Mesenchymal stem cell (in vitro differentiated cells and primary cell): Measurements from ENCODE around the gene ZNF691.
A peak's percentile ranks its signal among the peaks of the same experiment; 100 is the strongest.

Experiments
- DNase-seq: peaks from one replicate; pipeline ENCODE4 v3.0.0-alpha.2; 2013
- H2AFZ ChIP-seq: one replicate; pipeline ENCODE4 v1.6.1; 2013; ENCODE audit warnings: low read depth, mild to moderate bottlenecking, control low read depth, inconsistent platforms, low read length, moderate library complexity
- H2AK5ac ChIP-seq: 2 replicates; pipeline ENCODE4 v1.6.1; 2013; ENCODE audit warnings: low read length, moderate library complexity, mild to moderate bottlenecking, inconsistent platforms; ENCODE audit not compliant: severe bottlenecking
- H2BK120ac ChIP-seq: one replicate; pipeline ENCODE4 v1.6.1; 2013; ENCODE audit warnings: low read depth, mild to moderate bottlenecking, inconsistent platforms, low read length, moderate library complexity
- H2BK12ac ChIP-seq, 2 experiments: one replicate each; pipeline ENCODE4 v1.6.1; 2013; ENCODE audit warnings: inconsistent platforms in 2 of 2, low read length in 2 of 2, mild to moderate bottlenecking in 2 of 2, moderate library complexity in 2 of 2, control low read depth in 1 of 2
- H2BK15ac ChIP-seq: one replicate; pipeline ENCODE4 v1.6.1; 2013; ENCODE audit warnings: mild to moderate bottlenecking, low read depth, inconsistent platforms; ENCODE audit not compliant: poor library complexity, severe bottlenecking
- H2BK5ac ChIP-seq: 2 replicates; pipeline ENCODE4 v1.6.1; 2013; ENCODE audit warnings: low read depth, mild to moderate bottlenecking, low read length, control low read depth, inconsistent platforms; ENCODE audit not compliant: poor library complexity, severe bottlenecking
- H3K14ac ChIP-seq, 2 experiments: one replicate each; pipeline ENCODE4 v1.6.1; 2013; ENCODE audit warnings: inconsistent platforms in 2 of 2, low read length in 2 of 2, control low read depth in 1 of 2, mild to moderate bottlenecking in 1 of 2, moderate library complexity in 1 of 2
- H3K18ac ChIP-seq, 2 experiments: one replicate each; pipeline ENCODE4 v1.6.1; 2013; ENCODE audit warnings: inconsistent platforms in 2 of 2, low read length in 2 of 2, control low read depth in 1 of 2, low read depth in 1 of 2, mild to moderate bottlenecking in 1 of 2
- H3K23ac ChIP-seq, 2 experiments: one replicate each; pipeline ENCODE4 v1.6.1; 2013; ENCODE audit warnings: inconsistent platforms in 2 of 2, low read length in 2 of 2, mild to moderate bottlenecking in 2 of 2, moderate library complexity in 2 of 2, control low read depth in 1 of 2
- H3K27ac ChIP-seq: 2 replicates; pipeline ENCODE4 v1.5.1; 2013; ENCODE audit warnings: mild to moderate bottlenecking, moderate library complexity, low read length, control low read depth, inconsistent platforms; ENCODE audit not compliant: poor library complexity, severe bottlenecking
- H3K27me3 ChIP-seq, 2 experiments: 2 replicates each; pipeline versions ENCODE4 v1.6.1 to v1.7.0; 2013; ENCODE audit warnings: low read length in 2 of 2, mild to moderate bottlenecking in 2 of 2, moderate library complexity in 2 of 2, control low read depth in 1 of 2, inconsistent platforms in 1 of 2; ENCODE audit not compliant: control insufficient read depth in 1 of 2, insufficient read depth in 1 of 2
- H3K36me3 ChIP-seq, 2 experiments: 2 replicates each; pipeline versions ENCODE4 v1.6.1 to v1.7.0; 2013; ENCODE audit warnings: low read length in 2 of 2, control low read depth in 1 of 2, inconsistent platforms in 1 of 2, low read depth in 1 of 2, mild to moderate bottlenecking in 1 of 2; ENCODE audit not compliant: insufficient read depth in 2 of 2, control insufficient read depth in 1 of 2
- H3K4ac ChIP-seq, 2 experiments: one replicate each; pipeline ENCODE4 v1.6.1; 2013; ENCODE audit warnings: inconsistent platforms in 2 of 2, low read length in 2 of 2, mild to moderate bottlenecking in 2 of 2, moderate library complexity in 2 of 2, control low read depth in 1 of 2, low read depth in 1 of 2
- H3K4me1 ChIP-seq: 2 replicates; pipeline ENCODE4 v1.6.1; 2013; ENCODE audit warnings: low read depth, low read length, control low read depth; ENCODE audit not compliant: control insufficient read depth, insufficient read depth
- H3K4me2 ChIP-seq: 2 replicates; pipeline ENCODE4 v1.6.1; 2013; ENCODE audit warnings: low read length, mild to moderate bottlenecking, inconsistent platforms; ENCODE audit not compliant: poor library complexity, severe bottlenecking
- H3K4me3 ChIP-seq, 2 experiments: 2 replicates each; pipeline versions ENCODE4 v1.5.1 to v1.7.0; 2013; ENCODE audit warnings: low read length in 2 of 2, mild to moderate bottlenecking in 2 of 2, control low read depth in 1 of 2, low read depth in 1 of 2; ENCODE audit not compliant: insufficient read depth in 1 of 2
- H3K79me1 ChIP-seq: replicated peaks from 2 replicates; pipeline ENCODE4 v1.6.1; 2013; ENCODE audit warnings: mild to moderate bottlenecking, control low read depth, low read length, inconsistent platforms; ENCODE audit not compliant: poor library complexity, severe bottlenecking
- H3K9ac ChIP-seq: 2 replicates; pipeline ENCODE4 v1.7.0; 2013; ENCODE audit warnings: mild to moderate bottlenecking, low read length, moderate library complexity
- H3K9me3 ChIP-seq: 2 replicates; pipeline ENCODE4 v1.7.0; 2013; ENCODE audit warnings: mild to moderate bottlenecking, low read length; ENCODE audit not compliant: control insufficient read depth
- H4K8ac ChIP-seq: one replicate; pipeline ENCODE4 v1.6.1; 2013; ENCODE audit warnings: inconsistent platforms, mild to moderate bottlenecking, low read length, moderate library complexity
- H4K91ac ChIP-seq: one replicate; pipeline ENCODE4 v1.6.1; 2013; ENCODE audit warnings: mild to moderate bottlenecking, low read length, inconsistent platforms
- WGBS: methylation state at CpG from one replicate; pipeline ENCODE4 v1.1.7; 2013; ENCODE audit warnings: mixed read lengths; 5-methylcytosine and 5-hydroxymethylcytosine counted together

Gene ZNF691

DNA sequence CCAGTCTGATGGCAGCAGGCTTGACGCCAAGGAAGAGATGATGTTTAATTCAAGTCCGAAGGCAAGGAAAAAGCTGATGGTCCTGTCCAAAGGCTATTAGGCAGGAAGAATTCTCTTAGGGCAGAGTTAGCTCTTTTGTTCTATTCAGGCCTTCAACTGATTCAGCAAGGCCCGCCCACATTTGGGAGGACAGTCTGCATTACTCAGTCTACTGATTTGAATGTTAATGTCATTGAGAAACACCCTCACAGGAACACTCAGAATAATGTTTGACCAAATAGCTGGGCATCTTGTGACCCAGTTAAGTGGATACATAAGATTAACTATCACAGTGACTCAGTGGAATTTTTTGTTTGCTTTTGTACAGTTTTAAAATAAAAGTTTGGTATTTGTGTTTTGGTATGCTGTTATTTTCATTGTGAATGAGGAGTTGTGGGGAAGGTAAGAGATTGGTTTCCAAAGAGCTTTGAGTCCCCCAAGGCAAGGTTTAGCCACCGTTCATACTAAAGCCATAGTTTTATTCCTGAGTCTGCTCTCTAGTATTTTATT is 1.7 kb upstream of the ZNF691 start:
- no peak overlapping the region for H2AFZ ChIP-seq
- peaks cover 3% of the 10 kb centered on the region for H3K4me1 ChIP-seq
- H3K9me3 ChIP-seq = no peaks in the 10 kb centered on the region
- H2BK120ac ChIP-seq = no peak overlapping the region
- no peak overlapping the region for H3K4me2 ChIP-seq
- no peak overlapping the region for H3K4ac ChIP-seq
- no peak overlapping the region for H2BK5ac ChIP-seq
- H3K27me3 ChIP-seq = no peaks in the 10 kb centered on the region
- 99% methylated on average over 3 of the region's 4 CpGs for WGBS
- H4K8ac ChIP-seq = no peak overlapping the region
- peak overlapping the region; percentile 4 for H3K27ac ChIP-seq
- H3K36me3 ChIP-seq = peaks cover 9 to 40% of the 10 kb centered on the region in 2 experiments
- peak; percentile 48 for DNase-seq
- H4K91ac ChIP-seq = no peak overlapping the region
- no peak overlapping the region for H3K14ac ChIP-seq
- H3K18ac ChIP-seq = no peak overlapping the region
- H3K4me3 ChIP-seq = no peak overlapping the region
- H3K9ac ChIP-seq = peak overlapping the region; percentile 60
- H3K23ac ChIP-seq = no peak overlapping the region
- H3K79me1 ChIP-seq = peaks cover 21% of the 10 kb centered on the region
- H2AK5ac ChIP-seq = no peak overlapping the region
- H2BK15ac ChIP-seq = no peak overlapping the region
- H2BK12ac ChIP-seq = no peak overlapping the region

DNA sequence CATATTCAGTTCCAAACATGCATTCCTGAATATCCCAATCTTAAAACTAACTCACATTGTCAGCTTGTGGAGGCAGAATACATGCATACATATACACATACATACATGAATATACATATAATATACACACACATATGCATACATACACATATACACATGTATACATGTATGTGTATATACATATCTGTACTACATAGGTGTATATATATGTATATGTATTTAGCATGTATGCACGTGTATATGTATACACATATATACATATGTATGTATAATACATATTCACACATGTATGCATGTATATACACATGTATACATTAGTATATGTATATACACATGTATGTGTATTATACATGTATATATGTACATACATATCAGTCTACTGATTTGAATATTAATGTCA is 1.2 kb upstream of the ZNF691 start:
- Histone ChIP-seq H2BK12ac (no peak overlapping the region), H2BK5ac (no peak overlapping the region), H3K14ac (no peak overlapping the region), H3K4me1 (peaks cover 3% of the 10 kb centered on the region), H4K91ac (no peak overlapping the region), H2AK5ac (no peak overlapping the region), H3K27me3 (no peaks in the 10 kb centered on the region), H3K18ac (no peak overlapping the region), H3K4me3 (peak overlapping the region in 1 of 2 experiments; percentile 95), H2BK120ac (no peak overlapping the region), H3K4me2 (no peak overlapping the region), H3K4ac (no peak overlapping the region), H2AFZ (no peak overlapping the region), H3K36me3 (peaks cover 9 to 45% of the 10 kb centered on the region in 2 experiments), H4K8ac (no peak overlapping the region), H3K79me1 (peaks cover 26% of the 10 kb centered on the region), H2BK15ac (no peak overlapping the region), H3K9me3 (no peaks in the 10 kb centered on the region), H3K23ac (no peak overlapping the region), H3K27ac (no peak overlapping the region), H3K9ac (peak overlapping the region; percentile 60)
- WGBS = no CpG with 5 or more reads among the region's 1 CpG
- DNase-seq = no peak

DNA sequence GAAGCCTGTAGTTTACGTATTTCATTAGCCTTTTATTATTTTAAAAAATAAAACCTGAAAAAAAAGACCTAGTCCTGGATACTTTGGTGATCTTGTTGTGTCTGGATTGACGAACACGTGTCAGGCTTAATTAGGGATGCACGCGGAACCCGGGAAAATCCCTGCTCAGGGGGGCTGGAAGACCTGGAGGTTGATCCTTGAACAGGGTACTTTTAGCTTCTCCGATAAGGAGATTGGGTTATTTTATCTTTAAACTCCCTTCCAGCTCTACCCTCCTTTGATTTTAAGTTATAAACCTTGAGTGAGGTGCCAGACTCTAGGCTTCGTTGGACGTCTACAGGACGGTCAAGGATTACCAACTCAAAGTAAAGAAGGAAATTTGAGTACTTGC is 552 bp upstream of the ZNF691 start:
- H3K4me2 ChIP-seq = peak overlapping the region; percentile 93
- H3K27ac ChIP-seq = no peak overlapping the region
- H2BK5ac ChIP-seq = no peak overlapping the region
- H3K23ac ChIP-seq = no peak overlapping the region
- no peak overlapping the region for H3K18ac ChIP-seq
- peaks cover 3% of the 10 kb centered on the region for H3K4me1 ChIP-seq
- WGBS = 14% methylated on average over 8 of the region's 10 CpGs
- peak overlapping the region in 1 of 2 experiments; percentile 48 for H3K4ac ChIP-seq
- peak overlapping the region; percentile 45 to 95 for H3K4me3 ChIP-seq
- no peaks in the 10 kb centered on the region for H3K27me3 ChIP-seq
- H2BK15ac ChIP-seq = no peak overlapping the region
- no peak overlapping the region for H4K8ac ChIP-seq
- H4K91ac ChIP-seq = no peak overlapping the region
- peaks cover 11 to 48% of the 10 kb centered on the region in 2 experiments for H3K36me3 ChIP-seq
- H3K9ac ChIP-seq = peak overlapping the region; percentile 79
- no peak overlapping the region for H3K14ac ChIP-seq
- H2BK120ac ChIP-seq = no peak overlapping the region
- no peak overlapping the region for H2BK12ac ChIP-seq
- no peak for DNase-seq
- no peak overlapping the region for H2AFZ ChIP-seq
- no peaks in the 10 kb centered on the region for H3K9me3 ChIP-seq
- no peak overlapping the region for H2AK5ac ChIP-seq
- peaks cover 29% of the 10 kb centered on the region for H3K79me1 ChIP-seq

DNA sequence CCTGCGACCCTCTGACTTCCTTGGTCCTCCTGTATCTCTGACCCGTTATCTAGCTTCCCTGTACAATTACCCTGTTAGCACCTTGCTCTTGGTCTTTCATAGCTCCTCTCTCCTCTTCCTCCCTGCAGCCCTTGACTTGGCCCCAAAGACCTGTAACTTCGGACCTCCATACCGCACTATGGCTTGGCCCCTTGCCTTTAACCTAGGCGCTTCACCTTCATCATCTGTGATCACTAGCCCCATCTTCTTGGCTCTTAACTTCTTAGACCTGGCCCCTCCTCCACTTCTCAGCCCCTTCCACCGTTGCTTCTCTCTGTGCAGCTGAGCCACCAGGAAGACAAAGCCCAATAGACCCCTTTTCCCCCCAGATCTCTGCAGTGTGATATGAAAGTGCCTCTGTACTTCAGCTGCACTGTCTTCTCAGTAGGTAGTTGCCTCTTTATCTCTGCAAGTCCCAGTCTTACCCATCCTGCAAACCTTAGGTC is 740 bp downstream of the ZNF691 start:
- Histone ChIP-seq H3K4me3 (peak overlapping the region; percentile 87 to 95), H2BK12ac (no peak overlapping the region), H3K23ac (peak overlapping the region in 1 of 2 experiments; percentile 29), H4K8ac (peak overlapping the region; percentile 89), H3K4me2 (peak overlapping the region; percentile 63), H4K91ac (no peak overlapping the region), H3K9ac (peak overlapping the region; percentile 90), H2AFZ (peak overlapping the region; percentile 72), H3K18ac (peak overlapping the region; percentile 83 to 87), H2BK5ac (no peak overlapping the region), H3K79me1 (peaks cover 35% of the 10 kb centered on the region), H2BK15ac (no peak overlapping the region), H3K27ac (no peak overlapping the region), H3K4me1 (peaks cover 3% of the 10 kb centered on the region), H3K14ac (peak overlapping the region in 1 of 2 experiments; percentile 9), H2AK5ac (no peak overlapping the region), H3K36me3 (peaks cover 23 to 48% of the 10 kb centered on the region in 2 experiments), H2BK120ac (no peak overlapping the region), H3K27me3 (no peaks in the 10 kb centered on the region), H3K4ac (peak overlapping the region in 1 of 2 experiments; percentile 95), H3K9me3 (peaks cover 10% of the 10 kb centered on the region)
- WGBS = 11% methylated on average over 6 of the region's 6 CpGs
- DNase-seq = no peak
